RWPE2 (cell line): ENCODE results near the gene UFSP2.

Source experiments
- ATAC-seq: fragments of 200-7000 bp; cut with Tn5 transposase; 3 replicates; pipeline ENCODE4 v1.9.1; 2021; ENCODE audit warnings: low read depth
- DNase-seq: peaks from one replicate; pipeline ENCODE4 v3.0.0-alpha.2; 2020; ENCODE audit warnings: low spot score
- H3K27ac ChIP-seq: fragments of 450-650 bp; 2 replicates; pipeline ENCODE4 v1.5.1; 2017; ENCODE audit warnings: mild to moderate bottlenecking; ENCODE audit not compliant: poor library complexity, severe bottlenecking
- H3K27me3 ChIP-seq: fragments of 250-450 bp; sonication (Bioruptor Pico); 2 replicates; pipeline ENCODE4 v1.5.1; 2021; ENCODE audit warnings: mild to moderate bottlenecking, moderate library complexity; ENCODE audit not compliant: insufficient read depth, poor library complexity, severe bottlenecking
- H3K36me3 ChIP-seq: fragments of 250-450 bp; sonication (Bioruptor Pico); 2 replicates; pipeline ENCODE4 v1.5.1; 2020; ENCODE audit warnings: low read depth, mild to moderate bottlenecking, moderate library complexity
- H3K4me1 ChIP-seq: fragments of 250-450 bp; sonication (Bioruptor Pico); 2 replicates; pipeline ENCODE4 v1.5.1; 2021; ENCODE audit warnings: mild to moderate bottlenecking, moderate library complexity; ENCODE audit not compliant: insufficient read depth, poor library complexity, severe bottlenecking
- H3K4me3 ChIP-seq: fragments of 250-450 bp; sonication (Bioruptor Pico); 2 replicates; pipeline ENCODE4 v1.5.1; 2021; ENCODE audit warnings: mild to moderate bottlenecking, moderate library complexity; ENCODE audit not compliant: severe bottlenecking
- H3K9me3 ChIP-seq: fragments of 250-450 bp; sonication (Bioruptor Pico); 2 replicates; pipeline ENCODE4 v1.5.1; 2021; ENCODE audit warnings: mild to moderate bottlenecking, moderate library complexity; ENCODE audit not compliant: severe bottlenecking
- CTCF ChIP-seq: fragments of 450-650 bp; IDR thresholded peaks from one replicate; pipeline ENCODE4 v1.5.1; 2017; ENCODE audit warnings: mild to moderate bottlenecking, moderate library complexity; ENCODE audit not compliant: poor library complexity, severe bottlenecking

The UFSP2 gene

GRCh38 chr4:185425647-185426352 lies at the start of gene UFSP2:
Gene UFSP2, minus strand, starts transcription at chr4:185425964. Its CDS starts 96 bp downstream, at chr4:185425868.
- peak within 1 kb of the TSS; percentile 45 for H3K27ac ChIP-seq
- no peaks in the 10 kb centered on the region for H3K9me3 ChIP-seq
- TF ChIP-seq CTCF, result no peak
- peak within 1 kb of the TSS; percentile 80 for H3K4me3 ChIP-seq
- peak; percentile 82 for DNase-seq
- H3K27me3 ChIP-seq, result no peaks in the 10 kb centered on the region
- peak; percentile 88 for ATAC-seq
- peaks cover 2% of the 10 kb centered on the region; the same call in 1 of the 2 replicates for H3K36me3 ChIP-seq
- H3K4me1 ChIP-seq, result peaks cover 6% of the 10 kb centered on the region

GRCh38 chr4:185473247-185473646 lies 47.5 kb upstream of the UFSP2 start:
- peaks cover 22% of the 10 kb centered on the region for H3K27me3 ChIP-seq
- no peaks in the 10 kb centered on the region for H3K9me3 ChIP-seq
- H3K4me1 ChIP-seq, result no peaks in the 10 kb centered on the region
- H3K36me3 ChIP-seq, result no peaks in the 10 kb centered on the region
- DNase-seq (no peak), ATAC-seq (no peak)
- H3K27ac ChIP-seq, result no peak overlapping the region
- no peak for TF ChIP-seq CTCF
- H3K4me3 ChIP-seq, result no peak overlapping the region

- Histone ChIP-seq H3K27ac (no peak overlapping the region), H3K27me3 (peaks cover 22% of the 10 kb centered on the region), H3K4me1 (no peaks in the 10 kb centered on the region), H3K4me3 (peak overlapping the region; percentile 72), H3K36me3 (no peaks in the 10 kb centered on the region), H3K9me3 (no peaks in the 10 kb centered on the region)
- ATAC-seq, result no peak
- no peak for DNase-seq
- TF ChIP-seq CTCF, result no peak
Measured at GRCh38 chr4:185472103-185472542, 46.4 kb upstream of the UFSP2 start.

GRCh38 chr4:185471235-185472102 lies 45.7 kb upstream of the UFSP2 start, which contains the start of gene CCDC110:
Gene CCDC110, minus strand, starts transcription at chr4:185471733. Its CDS starts 50 bp downstream, at chr4:185471683.
- ATAC-seq, result peak; percentile 93
- Histone ChIP-seq H3K9me3 (no peaks in the 10 kb centered on the region), H3K4me1 (no peaks in the 10 kb centered on the region), H3K4me3 (peak within 1 kb of the TSS; percentile 72), H3K36me3 (no peaks in the 10 kb centered on the region), H3K27me3 (peaks cover 22% of the 10 kb centered on the region), H3K27ac (no peak within 1 kb of the TSS)
- peak; percentile 95 for DNase-seq
- TF ChIP-seq CTCF, result peak; percentile 76
